Trophoblast cell (in vitro differentiated cells and primary cell): Measurements from ENCODE around the gene TSPYL4.

ENCODE experiments used
- DNase-seq, 2 donors: peaks; one replicate each; pipeline ENCODE4 v3.0.0-alpha.2; 2016
- H2AFZ ChIP-seq: 2 replicates; pipeline ENCODE4 v1.6.1; 2013; ENCODE audit warnings: low read length, moderate library complexity, mild to moderate bottlenecking; ENCODE audit not compliant: insufficient read depth, poor library complexity
- H2AK5ac ChIP-seq: 2 replicates; pipeline ENCODE4 v1.6.1; 2013; ENCODE audit warnings: mild to moderate bottlenecking, low read length
- H2BK120ac ChIP-seq: 2 replicates; pipeline ENCODE4 v1.6.1; 2013; ENCODE audit warnings: low read length, mild to moderate bottlenecking, moderate library complexity; ENCODE audit not compliant: insufficient read depth, poor library complexity
- H2BK12ac ChIP-seq: 2 replicates; pipeline ENCODE4 v1.6.1; 2013; ENCODE audit warnings: mild to moderate bottlenecking, low read length, moderate library complexity
- H2BK5ac ChIP-seq: 2 replicates; pipeline ENCODE4 v1.6.1; 2013; ENCODE audit warnings: low read length, low read depth, moderate library complexity, mild to moderate bottlenecking; ENCODE audit not compliant: poor library complexity
- H3K14ac ChIP-seq: 2 replicates; pipeline ENCODE4 v1.6.1; 2013; ENCODE audit warnings: mild to moderate bottlenecking, low read length
- H3K18ac ChIP-seq: 2 replicates; pipeline ENCODE4 v1.6.1; 2013; ENCODE audit warnings: mild to moderate bottlenecking, low read length
- H3K23ac ChIP-seq: 2 replicates; pipeline ENCODE4 v1.6.1; 2013; ENCODE audit warnings: low read length
- H3K27ac ChIP-seq: 2 replicates; pipeline ENCODE4 v1.5.1; 2013; ENCODE audit warnings: low read depth, mild to moderate bottlenecking, inconsistent platforms, low read length, moderate library complexity
- H3K27me3 ChIP-seq: 2 replicates; pipeline ENCODE4 v1.6.1; 2013; ENCODE audit warnings: inconsistent platforms, mild to moderate bottlenecking, low read length, moderate library complexity; ENCODE audit not compliant: insufficient read depth
- H3K36me3 ChIP-seq, 2 experiments: 1 replicate in 1 of 2; 2 replicates in 1 of 2; pipeline ENCODE4 v1.6.1; 2013; ENCODE audit warnings: low read length in 2 of 2, mild to moderate bottlenecking in 2 of 2, moderate library complexity in 1 of 2; ENCODE audit not compliant: insufficient read depth in 2 of 2, control insufficient read depth in 1 of 2
- H3K4ac ChIP-seq: 2 replicates; pipeline ENCODE4 v1.6.1; 2013; ENCODE audit warnings: low read depth, mild to moderate bottlenecking, low read length, moderate library complexity
- H3K4me1 ChIP-seq, 2 experiments: 1 replicate in 1 of 2; 2 replicates in 1 of 2; pipeline ENCODE4 v1.6.1; 2013; ENCODE audit warnings: low read length in 2 of 2, mild to moderate bottlenecking in 2 of 2, moderate library complexity in 1 of 2; ENCODE audit not compliant: insufficient read depth in 2 of 2, control insufficient read depth in 1 of 2
- H3K4me2 ChIP-seq: 2 replicates; pipeline ENCODE4 v1.6.1; 2013; ENCODE audit warnings: inconsistent platforms, mild to moderate bottlenecking, low read length, moderate library complexity
- H3K4me3 ChIP-seq: 2 replicates; pipeline ENCODE4 v1.5.1; 2013; ENCODE audit warnings: mild to moderate bottlenecking, low read depth, low read length, inconsistent platforms
- H3K79me1 ChIP-seq: one replicate; pipeline ENCODE4 v1.6.1; 2013; ENCODE audit warnings: low read length
- H3K79me2 ChIP-seq: 2 replicates; pipeline ENCODE4 v1.6.1; 2013; ENCODE audit warnings: low read length, mild to moderate bottlenecking; ENCODE audit not compliant: control insufficient read depth, insufficient read depth, poor library complexity
- H3K9ac ChIP-seq: 2 replicates; pipeline ENCODE4 v1.6.1; 2013; ENCODE audit warnings: mild to moderate bottlenecking, low read length
- H3K9me3 ChIP-seq: 2 replicates; pipeline ENCODE4 v1.6.1; 2013; ENCODE audit warnings: low read depth, mild to moderate bottlenecking, control low read depth, inconsistent platforms, low read length; ENCODE audit not compliant: insufficient read depth
- H4K12ac ChIP-seq: 2 replicates; pipeline ENCODE4 v1.6.1; 2013; ENCODE audit warnings: low read depth, mild to moderate bottlenecking, low read length, moderate library complexity
- H4K8ac ChIP-seq: 2 replicates; pipeline ENCODE4 v1.6.1; 2013; ENCODE audit warnings: low read depth, mild to moderate bottlenecking, low read length, moderate library complexity
- H4K91ac ChIP-seq: one replicate; pipeline ENCODE4 v1.6.1; 2013; ENCODE audit warnings: low read depth, mild to moderate bottlenecking, low read length, moderate library complexity
- WGBS: extraction: QIAGEN DNeasy Blood & Tissue Kit; methylation state at CpG from one replicate; pipeline ENCODE4 v1.1.7; 2013; ENCODE audit warnings: missing lambda C conversion rate; ENCODE audit not compliant: insufficient read length, insufficient coverage; ENCODE audit errors: extremely low coverage; 5-methylcytosine and 5-hydroxymethylcytosine counted together

TSPYL4 gene

DNA sequence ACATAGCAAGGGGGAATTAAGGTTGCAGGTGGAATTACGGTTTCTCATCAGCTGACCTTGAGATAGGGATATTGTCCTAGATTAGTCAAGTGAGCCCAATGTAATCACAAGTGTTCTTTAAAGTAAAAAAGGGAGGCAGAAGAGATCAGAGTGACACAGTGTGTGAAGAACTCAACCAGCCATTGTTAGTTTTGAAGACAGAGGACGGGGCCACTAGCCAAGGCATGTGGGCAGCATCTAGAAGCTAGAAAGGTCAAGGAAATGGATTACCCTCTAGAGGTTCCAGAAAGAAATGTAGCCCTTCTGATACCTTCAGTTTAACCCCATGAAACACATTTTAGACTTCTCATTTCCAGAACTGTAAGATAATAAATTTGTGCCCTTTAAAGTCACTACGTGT is 44.4 kb upstream of the TSPYL4 start:
- Histone ChIP-seq H2AFZ (no peak overlapping the region), H3K79me1 (no peaks in the 10 kb centered on the region), H3K27ac (no peak overlapping the region), H3K36me3 (no peaks in the 10 kb centered on the region), H2BK5ac (no peak overlapping the region), H4K8ac (no peak overlapping the region), H3K9ac (no peak overlapping the region), H3K18ac (no peak overlapping the region), H3K27me3 (no peaks in the 10 kb centered on the region), H2AK5ac (no peak overlapping the region), H2BK12ac (no peak overlapping the region), H3K4me2 (no peak overlapping the region), H4K12ac (no peak overlapping the region), H3K79me2 (no peaks in the 10 kb centered on the region), H2BK120ac (no peak overlapping the region), H4K91ac (no peak overlapping the region), H3K4ac (no peak overlapping the region), H3K9me3 (no peaks in the 10 kb centered on the region), H3K14ac (no peak overlapping the region), H3K4me3 (no peak overlapping the region), H3K23ac (no peak overlapping the region), H3K4me1 (no peaks in the 10 kb centered on the region)
- WGBS = no CpG with 5 or more reads among the region's 3 CpGs
- DNase-seq = no peak

- H2AK5ac ChIP-seq = no peak overlapping the region
- no peak overlapping the region for H3K4me2 ChIP-seq
- H3K14ac ChIP-seq = no peak overlapping the region
- no peaks in the 10 kb centered on the region for H3K79me2 ChIP-seq
- H2BK12ac ChIP-seq = no peak overlapping the region
- no peak overlapping the region for H4K8ac ChIP-seq
- H3K9me3 ChIP-seq = no peaks in the 10 kb centered on the region
- H3K27ac ChIP-seq = no peak overlapping the region
- H3K4me1 ChIP-seq = no peaks in the 10 kb centered on the region
- H3K23ac ChIP-seq = no peak overlapping the region
- H2BK5ac ChIP-seq = no peak overlapping the region
- no peak overlapping the region for H4K91ac ChIP-seq
- H3K18ac ChIP-seq = no peak overlapping the region
- no peak overlapping the region for H2BK120ac ChIP-seq
- no peak overlapping the region for H3K4me3 ChIP-seq
- H3K36me3 ChIP-seq = no peaks in the 10 kb centered on the region
- no peaks in the 10 kb centered on the region for H3K27me3 ChIP-seq
- no peak for DNase-seq
- no peaks in the 10 kb centered on the region for H3K79me1 ChIP-seq
- no peak overlapping the region for H4K12ac ChIP-seq
- H3K9ac ChIP-seq = no peak overlapping the region
- H2AFZ ChIP-seq = no peak overlapping the region
- no peak overlapping the region for H3K4ac ChIP-seq
- no CpG with 5 or more reads among the region's 1 CpG for WGBS
Observed at GRCh38 chr6:116292553-116292952, 38.7 kb upstream of the TSPYL4 start.

GRCh38 chr6:116291701-116292396 is 38.0 kb upstream of the TSPYL4 start:
- no peak overlapping the region for H2BK120ac ChIP-seq
- no peak overlapping the region for H3K4ac ChIP-seq
- no peaks in the 10 kb centered on the region for H3K79me1 ChIP-seq
- no peaks in the 10 kb centered on the region for H3K27me3 ChIP-seq
- H2BK5ac ChIP-seq = no peak overlapping the region
- DNase-seq = no peak
- H3K23ac ChIP-seq = no peak overlapping the region
- no peak overlapping the region for H3K9ac ChIP-seq
- H4K91ac ChIP-seq = no peak overlapping the region
- H2AK5ac ChIP-seq = no peak overlapping the region
- no peak overlapping the region for H4K8ac ChIP-seq
- no peak overlapping the region for H4K12ac ChIP-seq
- no peak overlapping the region for H3K14ac ChIP-seq
- no peaks in the 10 kb centered on the region for H3K36me3 ChIP-seq
- no peaks in the 10 kb centered on the region for H3K4me1 ChIP-seq
- no peak overlapping the region for H3K18ac ChIP-seq
- H2BK12ac ChIP-seq = no peak overlapping the region
- no peak overlapping the region for H3K4me3 ChIP-seq
- WGBS = 100% methylated on average over 1 of the region's 4 CpGs
- no peak overlapping the region for H2AFZ ChIP-seq
- H3K4me2 ChIP-seq = no peak overlapping the region
- H3K79me2 ChIP-seq = no peaks in the 10 kb centered on the region
- no peaks in the 10 kb centered on the region for H3K9me3 ChIP-seq
- H3K27ac ChIP-seq = no peak overlapping the region

GRCh38 chr6:116290799-116291198 is 36.9 kb upstream of the TSPYL4 start:
- H3K27me3 ChIP-seq = no peaks in the 10 kb centered on the region
- no peak overlapping the region for H4K91ac ChIP-seq
- no peak overlapping the region for H3K9ac ChIP-seq
- H4K12ac ChIP-seq = no peak overlapping the region
- no peak overlapping the region for H3K4me2 ChIP-seq
- no peak overlapping the region for H2AFZ ChIP-seq
- no peaks in the 10 kb centered on the region for H3K79me1 ChIP-seq
- no peak overlapping the region for H3K4me3 ChIP-seq
- no peak overlapping the region for H3K23ac ChIP-seq
- H3K18ac ChIP-seq = no peak overlapping the region
- H3K79me2 ChIP-seq = no peaks in the 10 kb centered on the region
- H2BK120ac ChIP-seq = no peak overlapping the region
- DNase-seq = no peak
- H3K9me3 ChIP-seq = no peaks in the 10 kb centered on the region
- H3K4me1 ChIP-seq = no peaks in the 10 kb centered on the region
- no peak overlapping the region for H2AK5ac ChIP-seq
- no peak overlapping the region for H3K4ac ChIP-seq
- H2BK12ac ChIP-seq = no peak overlapping the region
- H3K27ac ChIP-seq = no peak overlapping the region
- no peaks in the 10 kb centered on the region for H3K36me3 ChIP-seq
- H2BK5ac ChIP-seq = no peak overlapping the region
- H3K14ac ChIP-seq = no peak overlapping the region
- WGBS = no CpG with 5 or more reads among the region's 2 CpGs
- no peak overlapping the region for H4K8ac ChIP-seq
